Measurements from ENCODE around the gene VCAN.

The VCAN gene

GRCh38 chr5:83551821-83552220 is 80.3 kb downstream of the VCAN start:
- no peak overlapping the region for H3K27ac ChIP-seq
- no peaks in the 10 kb centered on the region for H3K9me3 ChIP-seq (ENCODE audit: severe bottlenecking)

GRCh38 chr5:83552275-83552674 is 80.7 kb downstream of the VCAN start:
- H3K27ac ChIP-seq: no peak overlapping the region
- H3K27me3 ChIP-seq (ENCODE audit: insufficient read depth, low read depth, severe bottlenecking): no peaks in the 10 kb centered on the region
- DNase-seq: no peak
- TF ChIP-seq CTCF (IDR thresholded peaks at IDR 0.05; ENCODE audit: low read depth, low read length): no peak
- no peak overlapping the region for H3K4me3 ChIP-seq (ENCODE audit: low read depth, low read length)
- no peaks in the 10 kb centered on the region for H3K9me3 ChIP-seq (ENCODE audit: severe bottlenecking)
- no peaks in the 10 kb centered on the region for H3K36me3 ChIP-seq

More at GRCh38 chr5:83551821-83552220, 80.3 kb downstream of the VCAN start:
- no peaks in the 10 kb centered on the region for H3K27me3 ChIP-seq (ENCODE audit: insufficient read depth, low read depth, severe bottlenecking)
- TF ChIP-seq CTCF (IDR thresholded peaks at IDR 0.05; ENCODE audit: low read depth, low read length): no peak
- DNase-seq: no peak
- no peak overlapping the region for H3K4me3 ChIP-seq (ENCODE audit: low read depth, low read length)
- no peaks in the 10 kb centered on the region for H3K36me3 ChIP-seq

GRCh38 chr5:83553000-83553486 is 81.5 kb downstream of the VCAN start:
- H3K36me3 ChIP-seq: no peaks in the 10 kb centered on the region
- no peaks in the 10 kb centered on the region for H3K9me3 ChIP-seq (ENCODE audit: severe bottlenecking)
- no peaks in the 10 kb centered on the region for H3K27me3 ChIP-seq (ENCODE audit: insufficient read depth, low read depth, severe bottlenecking)
- DNase-seq: no peak
- no peak overlapping the region for H3K4me3 ChIP-seq (ENCODE audit: low read depth, low read length)
- no peak overlapping the region for H3K27ac ChIP-seq
- TF ChIP-seq CTCF (IDR thresholded peaks at IDR 0.05; ENCODE audit: low read depth, low read length): no peak

GRCh38 chr5:83554133-83554532 is 82.6 kb downstream of the VCAN start:
- TF ChIP-seq CTCF (IDR thresholded peaks at IDR 0.05; ENCODE audit: low read depth, low read length): no peak
- Histone ChIP-seq H3K27me3 (ENCODE audit: insufficient read depth, low read depth, severe bottlenecking) (no peaks in the 10 kb centered on the region), H3K27ac (no peak overlapping the region), H3K4me3 (ENCODE audit: low read depth, low read length) (no peak overlapping the region), H3K9me3 (ENCODE audit: severe bottlenecking) (no peaks in the 10 kb centered on the region), H3K36me3 (no peaks in the 10 kb centered on the region)
- no peak for DNase-seq

GRCh38 chr5:83554686-83555085 is 83.1 kb downstream of the VCAN start:
- Histone ChIP-seq H3K27ac (no peak overlapping the region), H3K4me3 (ENCODE audit: low read depth, low read length) (no peak overlapping the region), H3K27me3 (ENCODE audit: insufficient read depth, low read depth, severe bottlenecking) (no peaks in the 10 kb centered on the region), H3K36me3 (no peaks in the 10 kb centered on the region), H3K9me3 (ENCODE audit: severe bottlenecking) (no peaks in the 10 kb centered on the region)
- no peak for DNase-seq
- no peak for TF ChIP-seq CTCF (IDR thresholded peaks at IDR 0.05; ENCODE audit: low read depth, low read length)

- no peak overlapping the region for H3K27ac ChIP-seq
These were observed 83.7 kb downstream of the VCAN start for GRCh38 chr5:83555263-83555662.

More at GRCh38 chr5:83555263-83555662, 83.7 kb downstream of the VCAN start:
- TF ChIP-seq CTCF (IDR thresholded peaks at IDR 0.05; ENCODE audit: low read depth, low read length): no peak
- no peaks in the 10 kb centered on the region for H3K27me3 ChIP-seq (ENCODE audit: insufficient read depth, low read depth, severe bottlenecking)
- no peaks in the 10 kb centered on the region for H3K36me3 ChIP-seq
- no peak for DNase-seq
- H3K9me3 ChIP-seq (ENCODE audit: severe bottlenecking): no peaks in the 10 kb centered on the region
- H3K4me3 ChIP-seq (ENCODE audit: low read depth, low read length): no peak overlapping the region
